Endothelial cell of umbilical vein (primary cell): Measurements from ENCODE around the gene POLR3C. TPM values are rescaled to one million over a fixed set of nuclear protein-coding genes. Genes with fewer than 3 reads are reported as not detected.

Experiments used
- BruUV-seq: library from RNA; stranded (reverse); fragments of 400-500 nt; replicated peaks from 2 replicates; lab custom pipeline; 2021; lab: Mats Ljungman, UMichigan
- CTCF ChIA-PET: fragments of 300-600, 350-600 bp; sonication (Branson Sonifier 250); formaldehyde crosslinking; loops from one replicate; lab custom pipeline; 2021; ENCODE audit warnings: antibody characterized with exemption, inconsistent platforms; lab: Charles Lee
- POLR2A ChIA-PET: fragments of 300-600, 350-600 bp; sonication (Branson Sonifier 250); formaldehyde crosslinking; loops from one replicate; lab custom pipeline; 2021; ENCODE audit warnings: antibody characterized with exemption, inconsistent platforms; lab: Charles Lee
- DNase-seq: peaks from one replicate; pipeline ENCODE4 v3.0.0-alpha.2; 2011; ENCODE audit warnings: low read depth, low spot score
- FAIRE-seq: peaks from 2 replicates; lab custom pipeline; 2011; peaks lifted over from hg19 to GRCh38; lab: Jason Lieb, UNC
- H2AFZ ChIP-seq: 2 replicates; pipeline ENCODE4 v1.6.0; 2012; ENCODE audit warnings: low read depth, low read length, control low read depth, inconsistent platforms
- H3K27ac ChIP-seq: 2 replicates; pipeline ENCODE4 v1.5.1; 2011; ENCODE audit warnings: low read depth, mild to moderate bottlenecking, control low read depth, low read length, moderate library complexity; ENCODE audit not compliant: insufficient read depth
- H3K27me3 ChIP-seq, 2 experiments: 2 replicates each; pipeline versions ENCODE4 v1.6.0 to v1.6.1; 2011; ENCODE audit warnings: low read length in 2 of 2, mixed read lengths in 1 of 2; ENCODE audit not compliant: control insufficient read depth in 2 of 2, insufficient read depth in 2 of 2
- H3K36me3 ChIP-seq, 2 experiments: 2 replicates in 1 of 2; 3 replicates in 1 of 2; pipeline ENCODE4 v1.5.1; 2011; ENCODE audit warnings: low read length in 2 of 2, mild to moderate bottlenecking in 1 of 2, moderate library complexity in 1 of 2; ENCODE audit not compliant: control insufficient read depth in 2 of 2, insufficient read depth in 2 of 2; ENCODE audit errors: extremely low read depth in 1 of 2
- H3K4me1 ChIP-seq: 3 replicates; pipeline ENCODE4 v1.5.1; 2011; ENCODE audit warnings: mild to moderate bottlenecking, low read length; ENCODE audit not compliant: control insufficient read depth, insufficient read depth; ENCODE audit errors: extremely low read depth
- H3K4me2 ChIP-seq: 2 replicates; pipeline ENCODE4 v1.6.1; 2011; ENCODE audit warnings: low read length, control low read depth, mixed read lengths; ENCODE audit not compliant: insufficient read depth
- H3K4me3 ChIP-seq, 3 experiments: fragments of 200-600 bp in 1 of 3; sonication (generic), shearing (Covaris generic) in 1 of 3; replicated peaks in 1 of 3; 2 replicates each; pipeline ENCODE4 v1.5.1; 2011 to 2016; ENCODE audit warnings: control low read depth in 3 of 3, low read length in 3 of 3, mild to moderate bottlenecking in 2 of 3, inconsistent platforms in 1 of 3, low read depth in 1 of 3, moderate library complexity in 1 of 3; ENCODE audit not compliant: insufficient read depth in 1 of 3
- H3K79me2 ChIP-seq: 2 replicates; pipeline ENCODE4 v1.6.0; 2012; ENCODE audit warnings: low read length, inconsistent platforms; ENCODE audit not compliant: control insufficient read depth, insufficient read depth
- H3K9ac ChIP-seq: replicated peaks from 2 replicates; pipeline ENCODE3; 2011; ENCODE audit warnings: low read length, control low read depth; ENCODE audit not compliant: insufficient read depth; ENCODE audit errors: extremely low read depth
- H3K9me1 ChIP-seq: replicated peaks from 3 replicates; pipeline ENCODE4 v1.6.0; 2011; ENCODE audit warnings: mild to moderate bottlenecking, low read length; ENCODE audit not compliant: control insufficient read depth, insufficient read depth; ENCODE audit errors: extremely low read depth
- H3K9me3 ChIP-seq: replicated peaks from 2 replicates; pipeline ENCODE4 v1.5.1; 2012; ENCODE audit warnings: low read length, inconsistent platforms; ENCODE audit not compliant: control insufficient read depth, insufficient read depth
- H4K20me1 ChIP-seq: replicated peaks from 2 replicates; pipeline ENCODE3; 2011; ENCODE audit warnings: mild to moderate bottlenecking, low read length; ENCODE audit not compliant: control insufficient read depth, insufficient read depth; ENCODE audit errors: extremely low read depth
- CTCF ChIP-seq, 2 donors: IDR thresholded peaks; 1 replicate in 1 of 2; 2 replicates in 1 of 2; pipeline ENCODE4 v1.5.1; 2011; ENCODE audit warnings: low read length in 2 of 2, mild to moderate bottlenecking in 2 of 2, moderate library complexity in 2 of 2, control low read depth in 1 of 2, inconsistent platforms in 1 of 2, low read depth in 1 of 2; ENCODE audit not compliant: insufficient read depth in 1 of 2; ENCODE audit errors: extremely low read depth in 1 of 2
- EZH2 ChIP-seq: IDR thresholded peaks from 2 replicates; pipeline ENCODE4 v1.6.1; 2012; ENCODE audit warnings: borderline replicate concordance, low read depth, mild to moderate bottlenecking, moderate library complexity, low read length, inconsistent platforms; ENCODE audit not compliant: severe bottlenecking
- FOS ChIP-seq: IDR thresholded peaks from 2 replicates; pipeline ENCODE4 v1.6.1; 2011; ENCODE audit warnings: mild to moderate bottlenecking, low read length, moderate library complexity, borderline replicate concordance; ENCODE audit not compliant: insufficient read depth
- GATA2 ChIP-seq: IDR thresholded peaks from 2 replicates; pipeline ENCODE4 v1.7.0; 2011; ENCODE audit warnings: low read depth, mild to moderate bottlenecking, moderate library complexity, mixed read lengths, low read length; ENCODE audit not compliant: insufficient read length, insufficient read depth
- JUN ChIP-seq: IDR thresholded peaks from 2 replicates; pipeline ENCODE4 v1.6.1; 2011; ENCODE audit warnings: borderline replicate concordance, low read depth; ENCODE audit not compliant: insufficient read length, insufficient read depth
- MAX ChIP-seq: IDR thresholded peaks from 2 replicates; pipeline ENCODE4 v1.6.1; 2011; ENCODE audit not compliant: insufficient read depth, insufficient read length
- MYC ChIP-seq: IDR thresholded peaks from one replicate; pipeline ENCODE4 v1.6.1; 2011; ENCODE audit warnings: mild to moderate bottlenecking, low read depth, low read length
- POLR2A ChIP-seq: IDR thresholded peaks from 2 replicates; pipeline ENCODE4 v1.6.1; 2012; ENCODE audit warnings: low read depth, mild to moderate bottlenecking, control low read depth, low read length
- POLR2AphosphoS5 ChIP-seq: IDR thresholded peaks from 2 replicates; pipeline ENCODE4 v1.6.1; 2012; ENCODE audit warnings: low read depth, mild to moderate bottlenecking, control low read depth, low read length, moderate library complexity; ENCODE audit not compliant: insufficient read depth
- dilution Hi-C: fragments of 300-500 bp; cut with MboI; formaldehyde crosslinking; loops from one replicate; pipeline ENCODE4 v1.15.0; 2019; ENCODE audit warnings: low sequenced_read_pairs; ENCODE audit not compliant: extremely low pct_ligation_motif_present
- intact Hi-C: fragments of 100-400 bp; cut with micrococcal nuclease; formaldehyde crosslinking; loops from one replicate; pipeline ENCODE4 v1.10.0; 2022
- polyA plus RNA-seq, 4 experiments: library from polyadenylated mRNA; depleted of rRNA in 3 of 4; stranded (reverse) in 3 of 4; unstranded in 1 of 4; fragments of >200 nt; gene quantifications; 2 replicates each; pipeline versions ENCODE4 v1.2.1 to v1.2.3, GENCODE V29; 2011 to 2012; ENCODE audit warnings: missing spikeins in 1 of 4
- total RNA-seq: library from RNA; stranded (reverse); gene quantifications from 2 replicates; pipeline ENCODE4 v1.2.3, GENCODE V29; 2021

Gene POLR3C
- total and polyA plus RNA-seq, 2 donors (not counting 3 experiments of a cell fraction or from before 2014, with no cell fraction given): 28.4 to 30.4 TPM

GRCh38 chr1:145886390-145886789 lies 62.4 kb downstream of the POLR3C start:
- no peak for DNase-seq
- peak overlapping the region; percentile 64 to 94 (median 68) for H3K4me3 ChIP-seq
- peaks cover 29% of the 10 kb centered on the region for H3K4me1 ChIP-seq
- no peak overlapping the region for H3K4me2 ChIP-seq
- BruUV-seq: no TSS peak
- no peaks in the 10 kb centered on the region for H3K27me3 ChIP-seq
- no peaks in the 10 kb centered on the region for H3K36me3 ChIP-seq
- no peak overlapping the region for H3K27ac ChIP-seq
- ChIA-PET CTCF (interaction anchor here (1.3 to 8.9 kb wide), 4 partner anchors 9 to 40 kb away, joined by 3 to 152 read pairs (median 20); partner anchors contain the start of genes ITGA10, NUDT17 and PIAS3), POLR2A (interaction anchor here (0.7 kb wide), 1 partner anchor 13 kb away, joined by 3 read pairs; no protein-coding TSS in a partner anchor)
- no peak for FAIRE-seq
- no peak for TF ChIP-seq FOS
- TF ChIP-seq GATA2: no peak
- no peak for TF ChIP-seq MAX
- TF ChIP-seq MYC: no peak
- TF ChIP-seq POLR2AphosphoS5: no peak
- TF ChIP-seq JUN: no peak
- TF ChIP-seq POLR2A: no peak
- TF ChIP-seq EZH2: no peak
- no peak for TF ChIP-seq CTCF (IDR thresholded peaks at IDR 0.05; ENCODE audit: extremely low read depth in 1 of 2, insufficient read depth in 1 of 2, low read depth in 1 of 2, low read length in 2 of 2)
- H3K9me1 ChIP-seq: no peaks in the 10 kb centered on the region
- no peaks in the 10 kb centered on the region for H3K79me2 ChIP-seq
- no peaks in the 10 kb centered on the region for H3K9me3 ChIP-seq
- dilution Hi-C loops (no loop called here), intact Hi-C loops (no loop called here)
- peak overlapping the region; percentile 99 for H2AFZ ChIP-seq
- peak overlapping the region; percentile 26 for H3K9ac ChIP-seq
- H4K20me1 ChIP-seq: no peaks in the 10 kb centered on the region
